Measurements from ENCODE around the gene PBX3. TPM values are rescaled to one million over a fixed set of nuclear protein-coding genes. Genes with fewer than 3 reads are reported as not detected.

The PBX3 gene
- total RNA-seq, 1 donor from 2014 or later: 74.2 TPM

- DNase-seq (ENCODE audit: low spot score in 2 of 2, unreplicated experiment in 2 of 2): no peak
- H3K9me3 Mint-ChIP-seq: no peaks in the 10 kb centered on the region
- peaks cover 2% of the 10 kb centered on the region for H3K36me3 Mint-ChIP-seq
- TF ChIP-seq CTCF (IDR thresholded peaks at IDR 0.05; ENCODE audit: unreplicated experiment): no peak
- H3K27me3 Mint-ChIP-seq (ENCODE audit: low read depth): peaks cover 3% of the 10 kb centered on the region
- H3K4me1 Mint-ChIP-seq: peaks cover 17% of the 10 kb centered on the region
- H3K27ac Mint-ChIP-seq: no peak overlapping the region
- peak overlapping the region; percentile 89 for H3K4me3 Mint-ChIP-seq
Observed at GRCh38 chr9:125745018-125745417, 2.2 kb upstream of the PBX3 start.

- peaks cover 23% of the 10 kb centered on the region for H3K4me1 Mint-ChIP-seq
- TF ChIP-seq CTCF (IDR thresholded peaks at IDR 0.05; ENCODE audit: unreplicated experiment): no peak
- no peaks in the 10 kb centered on the region for H3K9me3 Mint-ChIP-seq
- H3K27ac Mint-ChIP-seq: no peak overlapping the region
- peaks cover 2% of the 10 kb centered on the region for H3K36me3 Mint-ChIP-seq
- DNase-seq (ENCODE audit: low spot score in 2 of 2, unreplicated experiment in 2 of 2): no peak
- peak overlapping the region; percentile 89 for H3K4me3 Mint-ChIP-seq
- H3K27me3 Mint-ChIP-seq (ENCODE audit: low read depth): peaks cover 3% of the 10 kb centered on the region
Observed at GRCh38 chr9:125745682-125746016, 1.5 kb upstream of the PBX3 start.

DNA sequence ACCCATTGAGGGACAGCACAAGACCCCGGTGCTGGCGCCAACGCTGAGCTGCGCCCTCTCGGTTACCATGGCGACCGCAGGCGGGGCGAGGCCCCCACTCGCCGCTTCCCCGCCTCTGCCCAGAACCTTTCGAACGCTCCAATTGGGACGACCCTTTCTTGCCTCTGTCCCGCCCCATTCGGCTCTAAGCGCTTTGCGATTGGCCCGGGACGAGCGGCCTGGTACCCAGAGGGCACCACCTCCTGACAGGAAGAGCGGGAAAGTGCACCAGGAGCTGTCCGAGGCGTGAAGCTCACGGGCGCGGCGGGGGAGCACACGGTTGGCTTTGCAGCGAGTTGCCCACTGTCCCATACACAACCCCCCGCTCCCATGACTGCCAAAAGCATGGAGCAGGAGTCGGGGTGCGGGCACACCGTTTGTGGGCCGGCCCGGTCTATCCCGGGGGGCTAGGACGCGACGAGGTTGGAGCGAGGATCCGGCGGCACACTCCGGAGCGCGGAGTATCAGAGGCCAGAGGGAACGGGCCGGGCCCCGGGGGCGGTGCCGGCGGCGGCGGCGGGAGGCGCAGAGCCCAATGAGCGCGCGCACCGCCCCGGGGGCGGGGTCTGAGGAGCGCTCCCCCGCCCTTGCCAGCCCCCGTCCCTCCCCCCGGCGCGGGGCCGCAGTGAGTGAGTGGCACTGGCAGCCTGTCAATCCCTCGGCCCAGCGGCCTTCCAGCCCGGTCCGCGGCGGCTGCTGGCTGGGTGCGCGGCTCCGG lies 978 bp upstream of the PBX3 start:
- H3K4me3 Mint-ChIP-seq: peak overlapping the region; percentile 89
- no peak for TF ChIP-seq CTCF (IDR thresholded peaks at IDR 0.05; ENCODE audit: unreplicated experiment)
- peaks cover 3% of the 10 kb centered on the region for H3K27me3 Mint-ChIP-seq (ENCODE audit: low read depth)
- peak overlapping the region; percentile 88 for H3K27ac Mint-ChIP-seq
- no peaks in the 10 kb centered on the region for H3K9me3 Mint-ChIP-seq
- peak; percentile 82 to 89 for DNase-seq (ENCODE audit: low spot score in 2 of 2, unreplicated experiment in 2 of 2)
- peaks cover 26% of the 10 kb centered on the region for H3K4me1 Mint-ChIP-seq
- H3K36me3 Mint-ChIP-seq: peaks cover 2% of the 10 kb centered on the region

DNA sequence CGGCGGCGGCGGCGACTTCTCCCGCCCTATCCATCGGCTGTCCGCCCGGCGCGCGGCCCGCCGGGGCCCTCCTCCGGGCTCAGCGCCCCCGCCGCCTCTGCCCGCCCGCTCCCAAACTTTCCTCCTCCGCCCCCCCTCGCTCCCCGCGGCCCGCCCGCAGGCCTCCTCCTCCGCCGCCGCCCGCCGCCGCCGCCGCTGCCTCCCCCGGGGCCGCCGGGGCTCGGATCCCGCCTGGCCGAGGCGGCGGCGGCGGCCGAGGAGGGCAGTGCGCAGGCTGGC lies 460 bp upstream of the PBX3 start:
- Mint-ChIP-seq H3K4me1 (peaks cover 31% of the 10 kb centered on the region), H3K4me3 (no peak overlapping the region), H3K27ac (no peak overlapping the region), H3K9me3 (no peaks in the 10 kb centered on the region), H3K27me3 (ENCODE audit: low read depth) (peaks cover 1% of the 10 kb centered on the region), H3K36me3 (peaks cover 2% of the 10 kb centered on the region)
- DNase-seq (ENCODE audit: low spot score in 2 of 2, unreplicated experiment in 2 of 2): no peak
- TF ChIP-seq CTCF (IDR thresholded peaks at IDR 0.05; ENCODE audit: unreplicated experiment): no peak

- H3K4me3 Mint-ChIP-seq: peak overlapping the region; percentile 93
- DNase-seq (ENCODE audit: low spot score in 2 of 2, unreplicated experiment in 2 of 2): peak; percentile 28 to 54
- TF ChIP-seq CTCF (IDR thresholded peaks at IDR 0.05; ENCODE audit: unreplicated experiment): no peak
- H3K36me3 Mint-ChIP-seq: peaks cover 2% of the 10 kb centered on the region
- H3K9me3 Mint-ChIP-seq: no peaks in the 10 kb centered on the region
- H3K27me3 Mint-ChIP-seq (ENCODE audit: low read depth): no peaks in the 10 kb centered on the region
- H3K27ac Mint-ChIP-seq: peak overlapping the region; percentile 94
- H3K4me1 Mint-ChIP-seq: peaks cover 42% of the 10 kb centered on the region
Observed at GRCh38 chr9:125747765-125748445, 732 bp downstream of the PBX3 start.

All from mesothelial cell of epicardium (in vitro differentiated cells).